Activated T-helper 1 cell treated with anti-CD3 and anti-CD28 coated beads, Interleukin-12 subunit alpha, Interleukin-12 subunit beta, Interleukin-2, Interleukin-4 antibody, amounts not matched to agents 30 ng/mL and 10 ng/mL and 1 ng/mL, durations not matched to agents 14 hours and 24 hours and 36 hours (primary cell): ENCODE measurements around the gene NEURL2. TPM values are rescaled to one million over a fixed set of nuclear protein-coding genes. Genes with fewer than 3 reads are reported as not detected.
A peak's percentile ranks its signal among the peaks of the same experiment; 100 is the strongest.
"Not testable (repeated sequence)": the region's sequence is repeated elsewhere in the genome, so short reads cannot be mapped to it uniquely, and the experiment has no call there.

Experiments
- DNase-seq: peaks from one replicate; pipeline ENCODE4 v3.0.0; 2021; ENCODE audit warnings: low spot score
- H3K27ac Mint-ChIP-seq: one replicate; pipeline ENCODE4 v1.8.0; 2021; ENCODE audit warnings: mild to moderate bottlenecking, mixed read lengths
- H3K27me3 Mint-ChIP-seq: one replicate; pipeline ENCODE4 v1.8.0; 2022; ENCODE audit warnings: mild to moderate bottlenecking, moderate library complexity, mixed read lengths; ENCODE audit not compliant: insufficient read depth
- H3K36me3 Mint-ChIP-seq: one replicate; pipeline ENCODE4 v1.8.0; 2021; ENCODE audit warnings: low read depth, mixed read lengths
- H3K4me1 Mint-ChIP-seq: one replicate; pipeline ENCODE4 v1.8.0; 2021; ENCODE audit warnings: low read depth, mixed read lengths
- H3K4me3 Mint-ChIP-seq: one replicate; pipeline ENCODE4 v1.8.0; 2021; ENCODE audit warnings: mild to moderate bottlenecking, moderate library complexity, mixed read lengths
- H3K9me3 Mint-ChIP-seq: one replicate; pipeline ENCODE4 v1.8.0; 2021; ENCODE audit warnings: mixed read lengths
- intact Hi-C: fragments of 100-400 bp; cut with micrococcal nuclease; formaldehyde crosslinking; loops from one replicate; pipeline ENCODE4 v1.15.1; 2024
- total RNA-seq: library from RNA; stranded (reverse); gene quantifications from 2 replicates; pipeline ENCODE4 v1.2.3, GENCODE V29; 2022

The NEURL2 gene
- 1.9 and 3.4 TPM in 2 replicates for total RNA-seq

- intact Hi-C loops, result loop anchor here (1.0 to 2.0 kb wide), 8 partner anchors 10 to 92 kb away; partner anchors contain the start of genes ACOT8, UBE2C, ZSWIM1 and ZSWIM3
- peak within 1 kb of the TSS; percentile 85 for H3K27ac Mint-ChIP-seq
- no peaks in the 10 kb centered on the region for H3K9me3 Mint-ChIP-seq
- peaks cover 3% of the 10 kb centered on the region for H3K36me3 Mint-ChIP-seq
- peaks cover 1% of the 10 kb centered on the region for H3K27me3 Mint-ChIP-seq
- H3K4me1 Mint-ChIP-seq, result peaks cover 14% of the 10 kb centered on the region
- H3K4me3 Mint-ChIP-seq, result peak within 1 kb of the TSS; percentile 91
- DNase-seq, result peak; percentile 80
These were observed at the start of gene NEURL2, which contains the start of gene CTSA for GRCh38 chr20:45890985-45891983. TSS of gene NEURL2 (minus strand) at chr20:45891208. CDS start at chr20:45890991, 217 bp downstream. TSS of gene CTSA (plus strand) at chr20:45891335. CDS start at chr20:45891569, 234 bp downstream.

GRCh38 chr20:45940469-45940868, 49.5 kb upstream of the NEURL2 start:
- Mint-ChIP-seq H3K4me3 (no peak overlapping the region), H3K9me3 (no peaks in the 10 kb centered on the region), H3K27ac (no peak overlapping the region), H3K4me1 (peaks cover 27% of the 10 kb centered on the region), H3K27me3 (no peaks in the 10 kb centered on the region), H3K36me3 (peaks cover 47% of the 10 kb centered on the region)
- intact Hi-C loops, result no loop called here
- DNase-seq, result no peak

GRCh38 chr20:45940053-45940452, 49.0 kb upstream of the NEURL2 start:
- H3K4me3 Mint-ChIP-seq, result no peak overlapping the region
- H3K36me3 Mint-ChIP-seq, result peaks cover 44% of the 10 kb centered on the region
- H3K27ac Mint-ChIP-seq, result no peak overlapping the region
- no peak for DNase-seq
- H3K9me3 Mint-ChIP-seq, result no peaks in the 10 kb centered on the region
- no peaks in the 10 kb centered on the region for H3K27me3 Mint-ChIP-seq
- intact Hi-C loops, result no loop called here
- peaks cover 27% of the 10 kb centered on the region for H3K4me1 Mint-ChIP-seq

GRCh38 chr20:45938727-45939438, 47.9 kb upstream of the NEURL2 start:
- H3K27ac Mint-ChIP-seq, result peak overlapping the region; percentile 59
- DNase-seq, result no peak
- no peaks in the 10 kb centered on the region for H3K27me3 Mint-ChIP-seq
- peaks cover 15% of the 10 kb centered on the region for H3K4me1 Mint-ChIP-seq
- H3K36me3 Mint-ChIP-seq, result peaks cover 33% of the 10 kb centered on the region
- no peaks in the 10 kb centered on the region for H3K9me3 Mint-ChIP-seq
- H3K4me3 Mint-ChIP-seq, result no peak overlapping the region
- intact Hi-C loops, result loop anchor here (10.0 kb wide), 1 partner anchor 974 kb away; the partner anchor contains the start of genes STK4 and TOMM34

- intact Hi-C loops, result loop anchor here (10.0 kb wide), 1 partner anchor 973 kb away; the partner anchor contains the start of genes STK4 and TOMM34
- Mint-ChIP-seq H3K27me3 (no peaks in the 10 kb centered on the region), H3K9me3 (no peaks in the 10 kb centered on the region), H3K36me3 (peaks cover 29% of the 10 kb centered on the region), H3K27ac (peak overlapping the region; percentile 59), H3K4me1 (peaks cover 23% of the 10 kb centered on the region), H3K4me3 (peak overlapping the region; percentile 53)
- no peak for DNase-seq
These were observed 46.8 kb upstream of the NEURL2 start for GRCh38 chr20:45937765-45938164.

GRCh38 chr20:45935416-45936046, 44.5 kb upstream of the NEURL2 start:
- intact Hi-C loops, result loop anchor here (1.0 to 10.0 kb wide), 10 partner anchors 24 to 971 kb away; partner anchors contain the start of genes ACOT8, CTSA, DNTTIP1 and ELMO2
- Mint-ChIP-seq H3K4me3 (peak overlapping the region; percentile 93), H3K27me3 (no peaks in the 10 kb centered on the region), H3K9me3 (no peaks in the 10 kb centered on the region), H3K27ac (peak overlapping the region; percentile 93), H3K4me1 (peaks cover 23% of the 10 kb centered on the region), H3K36me3 (peaks cover 28% of the 10 kb centered on the region)
- no peak for DNase-seq

- intact Hi-C loops, result loop anchor here (1.0 to 10.0 kb wide), 10 partner anchors 24 to 970 kb away; partner anchors contain the start of genes ACOT8, CTSA, DNTTIP1 and ELMO2
- H3K27ac Mint-ChIP-seq, result peak within 1 kb of the TSS; percentile 98
- H3K9me3 Mint-ChIP-seq, result no peaks in the 10 kb centered on the region
- H3K4me3 Mint-ChIP-seq, result peak within 1 kb of the TSS; percentile 99
- H3K27me3 Mint-ChIP-seq, result no peaks in the 10 kb centered on the region
- peaks cover 24% of the 10 kb centered on the region for H3K36me3 Mint-ChIP-seq
- H3K4me1 Mint-ChIP-seq, result peaks cover 23% of the 10 kb centered on the region
- DNase-seq, result peak; percentile 96
These were observed 43.8 kb upstream of the NEURL2 start, which contains the start of gene PCIF1 for GRCh38 chr20:45934586-45935415. TSS of gene PCIF1 (plus strand) at chr20:45934683. CDS start at chr20:45939000, 4,317 bp downstream.

GRCh38 chr20:45934046-45934585, 43.1 kb upstream of the NEURL2 start:
- H3K27ac Mint-ChIP-seq, result peak overlapping the region; percentile 98
- no peak for DNase-seq
- peaks cover 17% of the 10 kb centered on the region for H3K36me3 Mint-ChIP-seq
- H3K4me1 Mint-ChIP-seq, result peaks cover 23% of the 10 kb centered on the region
- H3K27me3 Mint-ChIP-seq, result peaks cover under 1% of the 10 kb centered on the region
- no peaks in the 10 kb centered on the region for H3K9me3 Mint-ChIP-seq
- peak overlapping the region; percentile 99 for H3K4me3 Mint-ChIP-seq
- intact Hi-C loops, result loop anchor here (10.0 kb wide), 1 partner anchor 969 kb away; the partner anchor contains the start of genes STK4 and TOMM34

GRCh38 chr20:45933266-45934045, 42.4 kb upstream of the NEURL2 start:
- intact Hi-C loops, result loop anchor here (1.0 to 10.0 kb wide), 2 partner anchors 30 to 969 kb away; partner anchors contain the start of genes STK4 and TOMM34
- peak; percentile 62 for DNase-seq
- peak overlapping the region; percentile 99 for H3K4me3 Mint-ChIP-seq
- peaks cover 14% of the 10 kb centered on the region for H3K36me3 Mint-ChIP-seq
- peaks cover 21% of the 10 kb centered on the region for H3K4me1 Mint-ChIP-seq
- H3K27ac Mint-ChIP-seq, result peak overlapping the region; percentile 98
- H3K9me3 Mint-ChIP-seq, result no peaks in the 10 kb centered on the region
- peaks cover 2% of the 10 kb centered on the region for H3K27me3 Mint-ChIP-seq

GRCh38 chr20:45931680-45932079, 40.7 kb upstream of the NEURL2 start:
- H3K9me3 Mint-ChIP-seq, H3K27ac Mint-ChIP-seq, H3K36me3 Mint-ChIP-seq, DNase-seq, H3K27me3 Mint-ChIP-seq, H3K4me3 Mint-ChIP-seq: not testable (repeated sequence)
- intact Hi-C loops, result loop anchor here (10.0 kb wide), 1 partner anchor 967 kb away; the partner anchor contains the start of genes STK4 and TOMM34
- H3K4me1 Mint-ChIP-seq, result peaks cover 13% of the 10 kb centered on the region
